Upper lobe of right lung (tissue), 1 donor: ENCODE results near the gene HLA-DMB. TPM values are rescaled to one million over a fixed set of nuclear protein-coding genes. Genes with fewer than 3 reads are reported as not detected.
A peak's percentile ranks its signal among the peaks of the same experiment; 100 is the strongest.

Experiments
- ATAC-seq: fragments of 200-7000 bp; cut with Tn5 transposase; one replicate; pipeline ENCODE4 v1.9.1; 2020; ENCODE audit warnings: mild to moderate bottlenecking, moderate library complexity
- DNase-seq: peaks from one replicate; pipeline ENCODE4 v3.0.0-alpha.2; 2020
- H3K27ac ChIP-seq: fragments of 200-600 bp; one replicate; pipeline ENCODE4 v1.8.0; 2022
- H3K27me3 ChIP-seq: fragments of 200-600 bp; one replicate; pipeline ENCODE4 v1.8.0; 2022; ENCODE audit warnings: mild to moderate bottlenecking
- H3K36me3 ChIP-seq: fragments of 200-600 bp; one replicate; pipeline ENCODE4 v1.8.0; 2022
- H3K4me1 ChIP-seq: fragments of 200-600 bp; one replicate; pipeline ENCODE4 v1.8.0; 2022
- H3K4me3 ChIP-seq: fragments of 200-600 bp; one replicate; pipeline ENCODE4 v1.8.0; 2022; ENCODE audit warnings: mild to moderate bottlenecking
- H3K9me3 ChIP-seq: fragments of 200-600 bp; one replicate; pipeline ENCODE4 v1.8.0; 2022
- intact Hi-C: fragments of 100-400 bp; cut with DNase I; formaldehyde crosslinking; loops from one replicate; pipeline ENCODE4 v1.11.0; 2022
- long read RNA-seq: library from polyadenylated mRNA; unstranded; transcript quantifications from one replicate; pipeline ENCODE4 v2.0.0, GENCODE V29; 2021
- total RNA-seq: library from RNA; stranded (reverse); fragmentation: NEBNext Ultra II Directional; extraction: Animal tissue kit (Norgen Biotek cat#: 25700); gene quantifications from one replicate; pipeline ENCODE4 v1.2.1, GENCODE V29; 2021
- TF ChIP-seq, protein P1 (sequence below): fragments of 200-600 bp; IDR thresholded peaks from one replicate; pipeline ENCODE4 v1.8.0; 2022; ENCODE audit warnings: antibody characterized with exemption
- donor health status: DM: no; HTN: yes; CAD: no; lungs with severe emphysema.

Gene HLA-DMB
- total RNA-seq = 140 TPM
- long read RNA-seq, full-length matches to known transcripts = 72 of 96 reads
- long read RNA-seq, partial matches to known transcripts = 2 of 96 reads
- long read RNA-seq, other reads (novel, unspliced or antisense) = 22 of 96 reads

DNA sequence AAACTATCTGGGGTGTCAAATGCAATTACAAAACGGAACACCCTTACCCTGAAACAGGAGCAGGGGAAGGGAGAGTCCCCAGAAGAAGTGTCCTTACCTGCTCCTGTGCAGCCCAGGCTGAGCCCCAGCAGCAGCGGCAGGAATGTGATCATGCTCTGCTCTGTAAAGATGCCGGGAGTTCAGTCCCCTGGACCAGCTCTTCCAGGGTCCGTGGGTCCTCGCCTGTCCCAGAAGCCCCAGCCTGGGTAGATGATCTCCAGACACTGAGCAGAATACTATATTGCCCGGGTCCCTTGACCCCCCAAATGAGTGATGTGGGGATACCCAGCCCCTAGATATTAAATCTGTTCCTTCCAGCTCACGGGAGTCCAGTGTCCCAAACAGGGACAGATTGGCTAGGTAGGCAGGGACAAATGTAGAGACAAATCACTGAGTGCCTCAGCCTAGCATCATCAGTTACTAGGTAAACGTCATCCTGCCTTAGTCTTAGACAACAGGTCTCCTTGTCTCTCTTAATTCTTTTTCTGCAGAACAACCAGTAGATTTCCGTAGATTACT lies at the start of gene HLA-DMB:
TSS of gene HLA-DMB (minus strand) at position 373 of the 558 bp plus-strand sequence. CDS start at position 152, 221 bp downstream.
- Histone ChIP-seq H3K27ac (peak within 1 kb of the TSS; percentile 89), H3K4me1 (peaks cover 39% of the 10 kb centered on the region)

GRCh38 chr6:32989368-32989767 lies 48.5 kb upstream of the HLA-DMB start:
- DNase-seq (no peak), ATAC-seq (no peak)
- intact Hi-C loops = no loop called here
- H3K4me1 ChIP-seq = peaks cover 2% of the 10 kb centered on the region
- H3K27ac ChIP-seq = no peak overlapping the region
- no peaks in the 10 kb centered on the region for H3K36me3 ChIP-seq
- no peak overlapping the region for H3K4me3 ChIP-seq
- TF ChIP-seq, protein P1, sequence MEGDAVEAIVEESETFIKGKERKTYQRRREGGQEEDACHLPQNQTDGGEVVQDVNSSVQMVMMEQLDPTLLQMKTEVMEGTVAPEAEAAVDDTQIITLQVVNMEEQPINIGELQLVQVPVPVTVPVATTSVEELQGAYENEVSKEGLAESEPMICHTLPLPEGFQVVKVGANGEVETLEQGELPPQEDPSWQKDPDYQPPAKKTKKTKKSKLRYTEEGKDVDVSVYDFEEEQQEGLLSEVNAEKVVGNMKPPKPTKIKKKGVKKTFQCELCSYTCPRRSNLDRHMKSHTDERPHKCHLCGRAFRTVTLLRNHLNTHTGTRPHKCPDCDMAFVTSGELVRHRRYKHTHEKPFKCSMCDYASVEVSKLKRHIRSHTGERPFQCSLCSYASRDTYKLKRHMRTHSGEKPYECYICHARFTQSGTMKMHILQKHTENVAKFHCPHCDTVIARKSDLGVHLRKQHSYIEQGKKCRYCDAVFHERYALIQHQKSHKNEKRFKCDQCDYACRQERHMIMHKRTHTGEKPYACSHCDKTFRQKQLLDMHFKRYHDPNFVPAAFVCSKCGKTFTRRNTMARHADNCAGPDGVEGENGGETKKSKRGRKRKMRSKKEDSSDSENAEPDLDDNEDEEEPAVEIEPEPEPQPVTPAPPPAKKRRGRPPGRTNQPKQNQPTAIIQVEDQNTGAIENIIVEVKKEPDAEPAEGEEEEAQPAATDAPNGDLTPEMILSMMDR = no peak
- no peaks in the 10 kb centered on the region for H3K27me3 ChIP-seq
- H3K9me3 ChIP-seq = no peaks in the 10 kb centered on the region

More for the DNA sequence above, at the start of gene HLA-DMB:
- H3K36me3 ChIP-seq = peaks cover 8% of the 10 kb centered on the region
- intact Hi-C loops = no loop called here
- peak within 1 kb of the TSS; percentile 59 for H3K4me3 ChIP-seq
- ATAC-seq = peak; percentile 91
- TF ChIP-seq, protein P1 = no peak
- H3K9me3 ChIP-seq = no peaks in the 10 kb centered on the region
- no peaks in the 10 kb centered on the region for H3K27me3 ChIP-seq
- DNase-seq = peak; percentile 66

DNA sequence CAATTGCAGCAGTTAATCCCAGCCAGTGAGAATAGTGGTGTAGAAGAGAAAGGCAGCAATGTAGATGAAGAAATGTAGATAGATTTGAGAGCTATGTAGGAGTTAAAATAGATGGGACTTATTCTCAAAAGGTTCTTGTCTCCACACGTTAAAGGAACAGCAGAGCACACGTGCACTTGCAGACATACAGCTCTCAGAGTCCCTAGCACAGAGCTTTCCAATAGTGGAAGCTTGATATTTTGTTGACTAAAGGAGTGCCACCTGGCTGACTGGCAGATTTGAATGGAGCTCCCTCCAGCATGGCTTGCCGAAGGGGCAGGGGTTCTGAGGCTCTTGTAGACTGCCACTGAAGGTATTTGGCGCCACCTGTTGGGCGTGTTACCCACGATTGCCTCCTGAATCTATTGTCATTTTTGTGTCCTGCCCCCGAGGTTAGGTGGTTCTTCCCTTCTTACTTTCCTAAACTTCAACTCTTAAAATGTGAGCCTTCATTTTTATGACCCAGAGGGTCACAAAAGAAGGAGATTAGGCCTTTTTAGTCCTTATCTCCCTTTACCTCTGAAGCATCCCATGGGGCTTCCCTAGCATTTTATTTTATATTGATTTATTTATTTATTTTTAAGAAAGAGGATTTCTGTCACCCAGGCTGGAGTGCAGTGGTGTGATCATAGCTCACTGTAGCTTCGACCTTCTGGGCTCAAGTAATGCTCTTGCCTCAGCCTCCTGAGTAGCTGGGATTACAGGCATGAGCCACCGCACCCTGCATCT lies 44.0 kb upstream of the HLA-DMB start:
- DNase-seq (peak; percentile 93), ATAC-seq (peak; percentile 97)
- Histone ChIP-seq H3K36me3 (peaks cover 24% of the 10 kb centered on the region), H3K4me3 (no peak overlapping the region), H3K27ac (no peak overlapping the region), H3K9me3 (no peaks in the 10 kb centered on the region), H3K27me3 (no peaks in the 10 kb centered on the region), H3K4me1 (peaks cover 13% of the 10 kb centered on the region)
- TF ChIP-seq, protein P1 = peak; percentile 92
- intact Hi-C loops = no loop called here

- no peak for DNase-seq
- intact Hi-C loops = no loop called here
- TF ChIP-seq, protein P1 = no peak
- Histone ChIP-seq H3K4me1 (peaks cover 13% of the 10 kb centered on the region), H3K27me3 (no peaks in the 10 kb centered on the region), H3K36me3 (peaks cover 31% of the 10 kb centered on the region), H3K4me3 (no peak overlapping the region), H3K27ac (no peak overlapping the region), H3K9me3 (no peaks in the 10 kb centered on the region)
- ATAC-seq = no peak
Measured at GRCh38 chr6:32983964-32984621, 43.3 kb upstream of the HLA-DMB start.

- Histone ChIP-seq H3K4me3 (no peak overlapping the region), H3K27me3 (no peaks in the 10 kb centered on the region), H3K4me1 (peaks cover 13% of the 10 kb centered on the region), H3K36me3 (peaks cover 37% of the 10 kb centered on the region), H3K27ac (no peak overlapping the region), H3K9me3 (no peaks in the 10 kb centered on the region)
- TF ChIP-seq, protein P1 = no peak
- intact Hi-C loops = no loop called here
- ATAC-seq (no peak), DNase-seq (no peak)
Measured at GRCh38 chr6:32983493-32983848, 42.6 kb upstream of the HLA-DMB start.
